ENCODE results near the gene HOXB5.

The HOXB5 gene

DNA sequence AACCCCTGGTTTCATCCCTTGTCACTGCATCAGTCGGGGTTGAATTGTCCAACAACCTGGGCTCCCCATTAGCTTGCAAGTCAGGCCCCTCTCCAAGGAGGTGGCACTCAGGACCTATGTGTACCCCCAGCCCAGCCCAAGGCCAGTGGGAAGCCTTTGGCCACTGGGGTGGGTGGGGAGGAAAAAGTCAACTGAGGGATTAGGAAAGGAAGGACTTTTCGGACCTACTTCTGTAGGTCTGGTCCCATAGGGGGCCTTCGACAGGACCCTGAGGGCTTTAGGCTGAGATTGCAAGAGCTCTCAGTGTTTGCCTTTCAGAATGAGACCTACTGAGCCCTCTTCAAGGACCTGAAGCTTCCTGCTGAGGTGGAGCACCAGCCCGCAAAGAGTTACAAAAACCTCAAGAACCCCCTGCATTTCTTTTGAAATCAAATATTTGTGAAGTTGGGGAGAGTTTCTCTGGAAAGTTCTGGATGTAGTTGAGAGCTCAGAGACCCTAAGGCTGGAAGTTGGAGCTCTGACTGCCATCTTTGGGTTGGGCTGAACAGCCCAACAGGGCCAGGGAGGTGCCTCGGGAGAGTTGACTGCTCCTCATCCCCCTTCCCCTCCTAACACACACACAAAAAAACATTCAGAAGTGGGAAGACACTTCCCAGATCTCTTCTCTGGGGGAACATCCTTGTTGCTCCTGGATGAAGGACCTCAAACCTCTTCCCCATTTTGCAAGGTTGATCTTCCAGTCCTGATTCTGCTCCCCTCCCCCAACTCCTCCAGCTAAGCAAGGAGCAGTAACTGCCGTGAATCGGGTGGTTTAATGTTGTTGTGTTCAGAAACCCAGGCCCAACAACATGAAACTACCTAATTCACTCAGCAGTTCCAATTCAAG lies 38.4 kb upstream of the HOXB5 start:
- H3K4me3 ChIP-seq (replicated peaks; ENCODE audit: low read depth, low read length): no peak overlapping the region
- TF ChIP-seq, protein P1, sequence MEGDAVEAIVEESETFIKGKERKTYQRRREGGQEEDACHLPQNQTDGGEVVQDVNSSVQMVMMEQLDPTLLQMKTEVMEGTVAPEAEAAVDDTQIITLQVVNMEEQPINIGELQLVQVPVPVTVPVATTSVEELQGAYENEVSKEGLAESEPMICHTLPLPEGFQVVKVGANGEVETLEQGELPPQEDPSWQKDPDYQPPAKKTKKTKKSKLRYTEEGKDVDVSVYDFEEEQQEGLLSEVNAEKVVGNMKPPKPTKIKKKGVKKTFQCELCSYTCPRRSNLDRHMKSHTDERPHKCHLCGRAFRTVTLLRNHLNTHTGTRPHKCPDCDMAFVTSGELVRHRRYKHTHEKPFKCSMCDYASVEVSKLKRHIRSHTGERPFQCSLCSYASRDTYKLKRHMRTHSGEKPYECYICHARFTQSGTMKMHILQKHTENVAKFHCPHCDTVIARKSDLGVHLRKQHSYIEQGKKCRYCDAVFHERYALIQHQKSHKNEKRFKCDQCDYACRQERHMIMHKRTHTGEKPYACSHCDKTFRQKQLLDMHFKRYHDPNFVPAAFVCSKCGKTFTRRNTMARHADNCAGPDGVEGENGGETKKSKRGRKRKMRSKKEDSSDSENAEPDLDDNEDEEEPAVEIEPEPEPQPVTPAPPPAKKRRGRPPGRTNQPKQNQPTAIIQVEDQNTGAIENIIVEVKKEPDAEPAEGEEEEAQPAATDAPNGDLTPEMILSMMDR (IDR thresholded peaks at IDR 0.05; ENCODE audit: low read length, missing control alignments): no peak
- no peak for DNase-seq (ENCODE audit: low read depth)

DNA sequence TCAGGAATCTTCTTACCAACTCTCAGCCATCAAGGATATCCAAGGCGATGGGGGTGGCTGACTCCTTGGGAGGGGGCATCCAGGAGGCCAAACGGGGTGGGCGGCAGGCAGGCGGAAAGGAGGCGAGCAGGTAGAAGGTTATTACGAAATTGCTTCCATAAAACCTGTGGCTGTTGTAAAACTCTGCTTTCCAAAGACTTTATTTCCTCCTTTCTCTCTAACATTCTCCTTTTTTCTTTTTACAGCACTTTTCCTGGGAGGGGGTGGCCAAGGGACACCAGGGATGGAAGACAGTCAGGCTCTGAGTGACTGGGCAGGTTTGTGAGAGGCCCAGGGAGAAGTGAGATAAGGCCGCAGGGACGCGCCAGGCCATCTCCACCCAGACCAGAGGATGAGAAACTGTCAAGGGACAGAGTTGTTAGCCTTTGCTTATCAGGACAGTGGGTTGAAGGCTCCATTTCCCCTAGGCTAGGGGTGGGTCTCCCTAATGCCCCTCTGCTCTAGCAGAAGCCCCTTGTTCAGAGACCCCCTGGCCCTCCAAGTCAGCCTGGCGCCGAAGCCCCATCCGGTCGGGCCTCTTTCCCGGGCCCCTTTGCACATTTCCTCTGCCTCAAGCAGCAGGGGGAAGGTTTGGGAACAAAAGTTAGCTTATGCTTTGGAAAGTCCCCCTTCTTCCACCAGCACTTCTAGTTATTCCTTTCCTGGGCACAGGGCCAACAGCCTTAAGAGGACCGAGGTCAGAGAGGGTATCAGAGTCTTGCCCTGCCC lies 37.5 kb upstream of the HOXB5 start:
- TF ChIP-seq, protein P1 (IDR thresholded peaks at IDR 0.05; ENCODE audit: low read length, missing control alignments): no peak
- H3K4me3 ChIP-seq (replicated peaks; ENCODE audit: low read depth, low read length): no peak overlapping the region
- DNase-seq (ENCODE audit: low read depth): no peak

DNA sequence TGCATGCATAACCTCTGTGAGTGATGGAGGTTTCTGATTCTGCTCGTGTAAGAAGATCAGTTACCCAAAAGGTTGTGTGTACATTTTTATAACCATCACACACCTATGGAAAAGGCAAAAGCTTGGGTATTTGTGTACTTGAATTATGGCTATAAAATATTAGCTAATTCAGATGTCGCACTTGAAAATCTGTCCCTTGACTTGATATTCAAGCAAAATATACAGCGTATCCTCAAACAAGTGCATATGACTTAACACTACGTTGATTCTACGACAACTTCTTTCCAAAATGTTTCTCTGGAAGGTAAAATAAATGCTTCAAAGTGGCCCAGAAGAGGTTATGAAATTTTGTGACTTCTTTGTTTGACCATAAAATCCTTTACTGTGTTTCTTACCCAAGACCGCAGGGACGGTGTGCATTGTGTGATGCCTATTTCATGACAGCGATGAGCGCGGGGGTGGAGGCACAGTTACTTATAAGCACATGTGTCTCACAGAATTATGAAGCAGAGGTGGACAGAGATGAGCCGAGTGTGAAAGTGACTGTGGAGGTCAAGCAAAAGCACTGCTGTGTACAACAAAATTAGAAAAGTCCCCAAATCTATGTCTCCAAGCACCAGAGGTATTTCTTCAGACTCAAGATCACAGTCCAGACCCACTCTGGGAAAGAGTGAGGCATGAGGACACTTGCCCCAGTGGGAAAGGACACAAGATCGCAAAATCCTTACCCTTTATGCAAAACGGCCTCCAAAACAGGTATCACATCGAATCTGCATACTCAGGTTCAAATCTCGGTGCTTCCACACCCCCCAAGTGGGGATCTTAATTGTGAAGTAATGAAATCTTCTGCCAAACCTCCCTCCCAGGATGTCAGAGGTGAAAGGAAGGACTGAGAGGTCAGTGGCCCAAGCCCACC lies 36.7 kb upstream of the HOXB5 start:
- TF ChIP-seq, protein P1 (IDR thresholded peaks at IDR 0.05; ENCODE audit: low read length, missing control alignments): no peak
- no peak overlapping the region for H3K4me3 ChIP-seq (replicated peaks; ENCODE audit: low read depth, low read length)
- no peak for DNase-seq (ENCODE audit: low read depth)

- no peak for DNase-seq (ENCODE audit: low read depth)
- no peak overlapping the region for H3K4me3 ChIP-seq (replicated peaks; ENCODE audit: low read depth, low read length)
- TF ChIP-seq, protein P1 (IDR thresholded peaks at IDR 0.05; ENCODE audit: low read length, missing control alignments): no peak
Observed at GRCh38 chr17:48629411-48629759, 35.8 kb upstream of the HOXB5 start.

GRCh38 chr17:48628649-48629410 lies 35.3 kb upstream of the HOXB5 start:
- TF ChIP-seq, protein P1 (IDR thresholded peaks at IDR 0.05; ENCODE audit: low read length, missing control alignments): no peak
- no peak overlapping the region for H3K4me3 ChIP-seq (replicated peaks; ENCODE audit: low read depth, low read length)
- DNase-seq (ENCODE audit: low read depth): no peak
